ENCODE results near the gene IL21. TPM values are rescaled to one million over a fixed set of nuclear protein-coding genes. Genes with fewer than 3 reads are reported as not detected.

The IL21 gene
- total RNA-seq, 1 experiment from 2014 or later, result not detected

GRCh38 chr4:122633211-122633610 is 12.3 kb upstream of the IL21 start:
- peak; percentile 6 for DNase-seq (ENCODE audit: low read depth)

DNA sequence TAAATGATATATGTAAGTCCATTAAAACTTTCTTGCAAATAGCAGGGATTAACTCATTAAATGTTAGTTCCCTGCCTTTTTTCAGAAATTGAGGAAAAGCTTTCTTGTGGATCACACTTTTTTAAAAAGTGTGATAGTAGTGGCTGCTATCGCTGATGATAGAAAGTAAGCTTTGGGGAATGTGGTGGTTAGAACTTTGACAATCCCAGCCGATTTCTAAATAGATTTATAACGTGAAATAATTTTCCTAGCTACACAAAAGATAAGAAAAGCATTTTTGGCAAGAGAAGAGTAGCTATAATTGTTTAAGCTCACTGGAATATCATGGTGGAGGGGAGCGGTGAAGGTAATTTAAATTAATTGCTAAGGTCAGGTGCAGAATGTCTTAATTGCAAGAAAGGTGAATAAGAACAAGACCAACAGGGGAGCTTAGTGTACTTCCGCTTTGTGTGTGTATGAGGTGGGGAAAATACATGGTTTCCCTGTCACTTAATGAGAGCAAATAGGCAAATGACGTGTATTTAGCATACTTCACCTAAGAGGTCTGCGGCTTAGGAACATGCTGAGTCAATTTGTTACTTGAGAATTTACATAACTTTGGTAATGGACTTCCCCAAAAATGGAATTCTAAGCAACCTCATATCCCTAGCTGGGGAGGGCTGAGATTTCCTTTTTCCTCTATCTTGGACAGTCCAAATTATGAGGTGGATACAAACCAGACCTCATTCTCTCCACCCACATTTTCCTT is 11.7 kb upstream of the IL21 start:
- no peak for DNase-seq (ENCODE audit: low read depth)

DNA sequence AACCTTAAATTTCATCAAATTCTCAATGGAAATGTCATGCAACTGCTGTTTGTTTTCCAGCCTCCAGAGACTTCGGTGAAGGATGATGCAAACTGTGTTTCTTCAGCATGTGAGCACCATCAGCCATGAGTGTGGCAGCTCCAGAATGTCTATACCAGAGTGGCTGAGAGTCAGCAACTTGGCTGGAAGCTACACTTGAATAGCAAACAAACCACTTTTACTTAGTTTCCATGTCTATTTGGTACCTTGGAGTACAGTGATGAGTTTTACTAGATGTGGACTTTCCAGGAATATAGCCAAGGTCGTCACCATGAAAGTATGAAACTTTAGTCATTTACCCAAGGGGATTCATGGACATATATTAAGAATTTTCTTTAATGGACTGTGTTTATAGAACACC is 4.3 kb upstream of the IL21 start:
- no peak for DNase-seq (ENCODE audit: low read depth)

- no peak for DNase-seq (ENCODE audit: low read depth)
Observed at GRCh38 chr4:122624205-122624604, 3.3 kb upstream of the IL21 start.

GRCh38 chr4:122623637-122624166 is 2.8 kb upstream of the IL21 start:
- no peak for DNase-seq (ENCODE audit: low read depth)

- no peak for DNase-seq (ENCODE audit: low read depth)
Observed at GRCh38 chr4:122622400-122622799, 1.5 kb upstream of the IL21 start.

DNA sequence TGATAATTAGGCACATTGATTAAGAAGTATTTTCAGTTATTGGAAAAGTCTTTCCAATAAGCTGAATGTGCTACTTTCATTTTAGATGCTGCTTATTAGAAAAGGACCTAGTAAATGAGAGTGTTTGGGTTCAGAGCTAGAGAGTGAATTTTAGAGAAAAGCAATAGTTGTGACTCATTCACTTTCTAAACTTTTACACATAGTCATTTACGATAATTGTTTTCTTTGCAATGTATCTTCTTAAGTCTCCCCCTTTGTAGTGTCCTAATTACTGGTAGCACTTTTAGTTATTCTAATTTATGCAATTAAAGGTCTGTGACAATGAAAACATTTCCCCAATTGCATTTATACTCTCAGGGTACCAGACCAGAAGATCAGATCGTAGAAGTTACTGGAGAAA is 1.3 kb downstream of the IL21 start:
- no peak for DNase-seq (ENCODE audit: low read depth)

- DNase-seq (ENCODE audit: low read depth), result no peak
Observed at GRCh38 chr4:122617597-122618593, 3.0 kb downstream of the IL21 start.

- no peak for DNase-seq (ENCODE audit: low read depth)
Observed at GRCh38 chr4:122616915-122617596, 3.8 kb downstream of the IL21 start.

DNA sequence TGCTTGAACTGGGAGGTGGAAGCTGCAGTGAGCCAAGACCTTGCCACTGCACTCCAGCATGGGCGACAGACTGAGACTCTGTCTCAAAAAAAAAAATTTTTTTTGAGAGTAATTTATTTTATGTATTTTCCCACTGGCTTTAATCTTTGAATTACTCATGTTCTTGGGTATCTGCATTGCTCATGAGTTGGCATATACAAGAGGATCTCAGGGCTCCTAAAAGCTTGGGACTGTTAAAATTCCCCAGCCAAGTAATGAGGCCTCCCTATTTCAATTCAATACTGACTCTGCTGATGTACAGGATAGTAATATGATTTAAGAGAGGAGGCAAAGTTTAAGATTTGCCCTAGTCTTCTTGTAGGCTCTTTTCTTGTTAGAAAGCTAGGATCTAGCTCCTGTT is 6.2 kb downstream of the IL21 start:
- no peak for DNase-seq (ENCODE audit: low read depth)

- DNase-seq (ENCODE audit: low read depth), result peak; percentile 7
Observed at GRCh38 chr4:122612540-122612939, 8.3 kb downstream of the IL21 start.

GRCh38 chr4:122606364-122607043 is 14.4 kb downstream of the IL21 start:
- no peak for DNase-seq (ENCODE audit: low read depth)

GRCh38 chr4:122604146-122604545 is 16.7 kb downstream of the IL21 start:
- no peak for DNase-seq (ENCODE audit: low read depth)

DNA sequence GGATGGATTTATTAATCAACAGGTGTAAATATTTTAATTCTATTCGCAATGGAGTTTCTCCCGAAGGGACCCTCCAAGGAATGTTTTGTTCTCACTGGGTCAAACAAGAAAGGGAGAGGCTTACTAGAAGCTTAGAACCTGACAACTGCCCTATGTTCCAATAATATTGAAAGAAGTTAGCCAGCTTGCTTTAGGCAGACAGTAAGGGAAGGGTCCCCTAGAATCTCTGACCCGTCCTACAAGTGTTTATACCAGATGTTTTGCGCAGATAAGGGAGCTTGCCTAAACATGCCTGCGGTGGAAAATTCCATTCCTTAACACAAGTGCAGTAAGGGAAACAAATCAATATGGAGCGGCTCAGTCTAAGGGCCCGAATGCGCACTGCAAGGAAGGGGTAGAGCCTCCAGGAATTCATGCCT is 17.7 kb downstream of the IL21 start:
- no peak for DNase-seq (ENCODE audit: low read depth)

GRCh38 chr4:122602277-122603142 is 18.4 kb downstream of the IL21 start:
- DNase-seq (ENCODE audit: low read depth), result peak; percentile 37

DNA sequence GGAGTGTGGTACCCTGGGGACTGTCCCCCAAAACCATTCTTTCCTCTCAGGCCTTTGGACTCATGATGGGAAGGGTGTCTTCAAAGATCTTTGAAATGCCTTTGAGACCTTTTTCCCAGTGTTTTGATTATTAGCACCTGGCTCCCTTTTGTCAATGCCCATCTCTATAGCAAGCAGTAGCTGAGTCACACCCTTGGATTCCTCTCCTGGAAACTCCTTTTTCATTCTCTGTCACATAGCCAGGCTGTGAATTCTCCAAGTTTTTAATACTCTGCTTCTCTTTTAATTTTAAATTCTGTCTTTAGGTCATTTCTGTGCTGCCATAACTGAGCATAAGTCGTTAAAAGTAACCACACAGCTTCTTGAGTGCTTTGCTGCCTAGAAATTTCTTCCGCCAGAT is 29.7 kb downstream of the IL21 start:
- no peak for DNase-seq (ENCODE audit: low read depth)

GRCh38 chr4:122588453-122589238 is 32.2 kb downstream of the IL21 start:
- peak; percentile 1 for DNase-seq (ENCODE audit: low read depth)

DNA sequence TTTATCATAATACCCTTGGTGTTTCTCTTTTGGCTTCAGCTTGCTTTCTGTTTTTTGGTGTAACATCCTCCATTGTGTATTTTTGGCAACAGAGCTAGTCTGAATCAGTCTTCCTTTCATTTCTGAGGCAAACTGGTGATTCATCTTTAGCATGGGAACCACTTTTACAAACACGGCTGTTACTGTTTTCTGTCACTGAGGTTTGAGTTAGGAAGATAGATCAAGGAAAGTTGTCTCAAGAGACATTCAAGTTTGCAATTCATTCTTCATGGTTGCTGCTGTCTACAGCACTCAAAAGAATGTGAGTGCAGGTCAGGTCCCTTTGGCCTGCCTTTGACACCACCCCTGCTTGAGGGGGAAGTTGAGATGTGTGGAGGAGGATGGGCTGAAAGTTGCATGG is 36.3 kb downstream of the IL21 start:
- peak; percentile 77 for DNase-seq (ENCODE audit: low read depth)

DNA sequence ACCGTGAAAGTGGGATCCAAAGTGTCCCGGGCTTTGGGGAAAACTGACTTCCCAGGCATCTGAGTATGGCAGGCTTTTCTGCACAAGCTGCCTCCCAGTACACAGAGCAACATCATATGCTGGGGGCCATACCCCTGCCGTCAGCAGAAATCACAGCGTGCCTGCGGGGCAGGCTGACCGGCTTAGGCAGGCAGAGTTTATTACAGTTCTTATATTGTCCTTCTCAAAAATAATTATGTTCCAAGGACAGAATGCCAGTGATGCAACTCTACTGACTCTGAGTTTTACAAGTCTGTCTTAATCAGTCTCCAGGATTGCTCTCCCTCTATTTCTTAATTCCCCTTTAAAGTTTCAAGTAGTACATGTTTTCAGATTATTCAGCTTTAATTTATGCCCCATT is 37.0 kb downstream of the IL21 start:
- peak; percentile 22 for DNase-seq (ENCODE audit: low read depth)

All from RPMI7951 (cell line).